GM18502 (cell line): ENCODE data around the gene FAM180B.
"Not testable (repeated sequence)": the region's sequence is repeated elsewhere in the genome, so short reads cannot be mapped to it uniquely, and the experiment has no call there.

Experiments used
- ATAC-seq: cut with Tn5 transposase; IDR thresholded peaks from one replicate; pipeline ENCODE4 v1.9.1; 2021; ENCODE audit warnings: mild to moderate bottlenecking; ENCODE audit not compliant: unreplicated experiment, poor library complexity

FAM180B gene

DNA sequence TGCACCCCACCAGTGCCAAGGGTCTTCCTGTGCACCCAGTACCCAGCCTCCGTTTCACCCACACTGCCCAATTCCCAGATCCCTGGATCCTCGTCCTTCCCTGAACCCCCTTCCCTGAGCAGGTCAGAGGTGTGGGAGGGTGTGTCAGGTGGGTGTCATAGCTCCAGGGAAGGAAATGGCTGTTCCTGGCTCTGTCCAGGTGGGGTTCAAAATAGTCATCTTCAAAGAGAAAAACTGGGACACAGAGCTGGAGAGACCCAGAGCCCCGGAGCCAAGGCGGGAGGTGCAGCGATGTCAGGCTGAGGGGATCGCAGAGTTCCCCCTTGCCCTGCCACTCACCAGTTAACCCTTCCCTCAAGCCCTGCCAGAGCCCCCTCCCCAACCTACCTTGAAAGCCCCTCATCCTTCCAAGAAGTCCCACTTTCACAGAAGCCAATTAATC is 7.0 kb downstream of the FAM180B start:
- ATAC-seq: no peak

DNA sequence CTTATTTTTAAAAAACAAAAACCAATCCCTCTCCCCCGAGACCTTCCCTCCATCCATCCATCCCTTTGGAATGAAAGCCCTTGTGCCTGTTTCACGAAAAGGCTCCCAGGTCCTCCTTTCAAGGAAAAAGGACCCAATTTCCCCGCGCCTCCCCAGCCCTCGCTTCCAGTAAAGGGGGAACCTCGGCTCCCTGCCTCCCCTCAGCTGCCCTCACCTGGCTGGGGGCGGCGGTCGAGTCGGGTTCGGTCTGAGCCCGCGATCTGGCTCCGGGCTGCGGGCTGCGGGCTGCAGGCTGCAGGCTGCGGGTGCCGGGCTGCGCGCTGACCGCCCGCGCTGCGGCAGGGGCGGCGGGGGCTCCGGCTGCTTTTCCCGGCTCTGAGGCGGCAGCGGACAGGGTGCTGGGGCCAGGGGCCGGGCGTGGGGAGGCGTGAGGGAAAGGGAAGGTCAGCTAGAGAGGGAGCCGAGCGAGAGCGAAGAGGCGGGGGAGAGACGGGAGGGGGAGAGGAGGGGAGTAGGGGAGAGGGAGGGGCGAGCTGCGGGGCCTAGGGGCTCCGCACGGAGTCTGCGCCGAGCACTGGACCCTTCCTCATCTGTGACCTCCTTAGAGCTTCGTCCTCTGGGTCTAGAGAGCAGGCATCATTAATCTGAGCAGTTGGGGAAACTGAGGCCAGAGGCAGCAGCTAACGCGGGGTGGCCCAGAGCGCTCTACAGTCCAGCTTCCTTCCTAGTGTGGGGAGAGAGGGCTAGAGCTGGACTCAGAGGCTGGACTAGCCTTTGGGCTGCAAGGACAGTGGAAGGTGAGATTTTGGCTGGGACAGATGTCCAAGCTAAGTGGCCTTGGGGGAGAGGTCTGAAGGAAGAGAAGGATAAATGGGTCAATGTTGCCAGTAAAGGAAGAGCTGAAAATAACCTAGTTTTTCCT is 7.7 kb downstream of the FAM180B start, which contains the start of gene C1QTNF4:
Gene C1QTNF4 (minus strand): TSS at position 478 of the 922 bp plus-strand sequence. CDS start 3,601 bp downstream, outside the sequence.
- ATAC-seq: no peak

DNA sequence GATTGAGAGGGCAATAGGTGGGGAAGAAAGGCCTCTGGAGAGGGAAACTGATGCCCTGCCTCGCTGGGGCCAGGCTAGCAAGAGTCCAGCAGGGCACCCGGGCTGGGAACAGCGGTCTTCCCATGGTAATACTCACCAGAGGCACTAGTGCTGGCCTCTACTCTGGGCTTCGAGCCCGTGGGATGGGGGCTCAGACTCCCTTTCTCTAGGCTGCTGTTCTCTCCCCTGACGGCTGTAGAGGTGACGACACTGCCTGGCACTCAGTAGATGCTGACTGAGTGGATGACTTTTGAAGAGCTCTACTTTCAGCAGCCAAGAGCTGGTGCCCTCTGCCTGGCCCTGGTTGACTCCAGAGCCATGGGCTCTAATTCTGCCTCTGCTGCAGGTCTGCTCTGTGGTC is 8.6 kb downstream of the FAM180B start:
- no peak for ATAC-seq

DNA sequence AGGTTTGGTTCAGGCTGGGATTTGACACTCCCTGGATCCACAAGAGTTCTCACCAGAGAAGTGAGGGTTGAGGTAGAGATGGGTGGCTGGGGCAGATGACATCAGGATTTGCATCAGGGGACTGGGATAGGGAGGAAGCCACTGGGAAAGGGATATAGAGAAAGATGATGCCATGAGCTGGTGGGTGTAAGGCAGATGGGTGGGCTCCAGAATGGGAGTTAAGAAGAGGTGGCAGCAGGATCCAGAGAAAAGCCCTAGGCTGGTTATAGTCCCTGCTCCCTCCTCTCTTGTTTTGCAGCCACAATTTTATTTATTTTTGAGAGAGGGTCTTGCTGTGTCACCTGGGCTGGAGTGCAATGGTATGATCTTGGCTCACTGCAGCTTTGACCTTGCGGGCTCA is 9.5 kb downstream of the FAM180B start:
- no peak for ATAC-seq

DNA sequence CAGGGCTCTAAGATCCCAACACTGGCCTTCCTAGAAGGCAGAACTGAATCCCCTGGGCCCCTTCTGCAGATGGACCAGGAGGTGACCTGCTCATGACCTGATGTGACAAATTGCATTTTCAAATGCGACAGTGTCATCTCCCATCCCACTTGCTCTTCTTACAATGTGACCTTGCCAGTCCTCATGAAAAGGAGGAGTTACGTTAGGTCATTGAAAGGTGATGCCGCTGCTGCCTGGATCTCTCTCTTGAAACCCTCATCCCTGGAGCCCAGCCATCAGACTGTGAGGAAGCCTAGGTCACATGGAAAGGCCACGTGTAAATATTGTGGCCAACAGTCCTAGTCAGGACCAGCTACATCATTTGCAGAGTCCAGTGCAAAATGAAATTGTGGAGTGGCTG is 13.4 kb downstream of the FAM180B start:
- no peak for ATAC-seq

DNA sequence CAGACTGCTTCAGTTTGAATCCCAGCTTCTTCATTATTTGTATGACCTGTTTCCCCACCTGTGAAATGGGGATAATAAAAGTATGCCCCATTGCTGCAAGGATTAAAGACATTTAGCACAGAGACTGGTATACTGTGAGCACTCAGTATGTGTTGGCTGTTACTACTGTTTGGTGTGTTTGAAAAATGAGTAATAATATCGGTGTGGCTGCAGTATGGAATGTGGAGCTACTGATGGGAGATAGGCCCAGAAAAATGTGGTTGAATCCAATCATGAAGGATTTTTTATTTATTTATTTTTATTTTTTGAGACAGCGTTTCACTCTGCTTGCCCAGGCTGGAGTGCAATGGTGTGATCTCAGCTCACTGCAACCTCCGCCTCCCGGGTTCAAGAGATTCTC is 16.8 kb downstream of the FAM180B start:
- no peak for ATAC-seq

DNA sequence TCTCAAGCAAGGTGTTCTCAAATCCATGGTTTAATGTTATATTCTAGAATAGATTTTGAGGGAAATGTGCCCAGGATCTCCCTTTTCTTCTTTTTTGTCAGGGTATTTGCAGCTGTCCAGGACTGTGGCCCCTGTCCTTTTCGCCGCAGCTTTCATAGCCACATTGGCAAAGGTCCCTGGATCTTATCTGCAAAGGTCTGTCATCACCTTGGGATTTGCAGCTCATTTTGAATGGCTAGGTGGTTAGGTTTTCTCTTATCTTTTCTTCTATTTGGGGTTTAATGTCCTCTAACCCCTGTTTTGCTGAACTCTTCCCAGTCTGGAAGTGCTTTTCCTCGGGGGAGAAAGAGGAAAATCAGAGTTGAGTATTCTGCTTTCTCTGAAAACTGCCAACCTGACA is 19.4 kb downstream of the FAM180B start:
- ATAC-seq: no peak

DNA sequence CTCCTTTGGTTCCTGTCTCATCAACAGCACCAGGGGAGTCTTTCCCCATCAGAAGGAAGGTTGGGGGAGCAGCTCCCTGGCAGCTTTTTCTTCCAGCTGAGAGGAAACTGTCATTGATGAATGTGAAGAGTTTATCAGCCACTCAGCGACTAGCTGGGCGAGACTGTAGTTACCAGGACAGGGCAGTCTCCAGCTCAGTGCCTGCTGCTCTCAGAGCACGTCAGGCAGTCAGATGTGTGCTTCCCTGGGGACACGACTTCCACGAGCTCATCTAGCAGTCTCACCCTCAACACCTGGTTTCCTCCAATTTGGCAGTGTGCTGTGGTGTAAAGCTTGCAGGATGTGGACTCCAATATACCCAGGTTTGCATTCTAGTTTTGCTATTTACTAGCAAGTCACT is 20.3 kb downstream of the FAM180B start:
- no peak for ATAC-seq

DNA sequence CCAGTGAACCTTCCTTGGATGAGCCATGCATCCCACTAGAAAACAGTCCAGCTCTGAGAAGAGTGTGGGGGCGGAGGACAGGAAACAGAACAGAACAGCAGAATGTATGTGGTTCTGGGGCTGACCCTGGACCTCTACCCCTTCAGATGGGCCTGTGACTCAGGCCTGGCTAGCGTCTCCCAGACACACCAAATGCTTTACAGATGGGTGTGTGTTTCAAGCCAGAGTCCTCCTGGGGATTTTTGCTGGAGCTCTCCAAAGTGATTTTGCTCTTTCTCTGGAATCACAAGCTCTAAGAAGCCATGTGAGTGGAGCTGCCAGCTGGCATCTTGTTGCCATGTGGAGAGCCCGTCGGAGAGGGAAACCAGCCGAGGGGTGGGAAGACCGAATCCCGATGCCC is 20.9 kb downstream of the FAM180B start:
- no peak for ATAC-seq

DNA sequence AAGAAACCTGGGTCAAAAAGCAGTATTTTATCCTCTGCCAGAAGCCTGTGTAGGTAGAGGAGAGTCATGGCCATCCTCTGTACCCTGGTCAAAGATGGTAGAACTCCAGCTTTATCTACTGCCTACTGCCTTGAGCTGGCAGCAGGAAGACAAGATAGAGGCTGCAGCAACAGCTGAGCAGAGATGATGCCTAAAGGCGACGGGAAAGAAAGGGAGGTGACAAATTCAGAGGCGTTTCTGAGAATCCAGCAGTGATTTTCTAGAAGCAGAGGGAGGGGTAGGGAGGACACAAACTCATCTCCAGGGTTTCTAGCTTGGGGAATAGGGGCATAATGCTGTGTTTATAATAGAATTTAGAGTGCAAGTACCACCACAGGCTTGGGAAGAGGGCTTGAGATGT is 23.2 kb downstream of the FAM180B start:
- ATAC-seq: no peak

DNA sequence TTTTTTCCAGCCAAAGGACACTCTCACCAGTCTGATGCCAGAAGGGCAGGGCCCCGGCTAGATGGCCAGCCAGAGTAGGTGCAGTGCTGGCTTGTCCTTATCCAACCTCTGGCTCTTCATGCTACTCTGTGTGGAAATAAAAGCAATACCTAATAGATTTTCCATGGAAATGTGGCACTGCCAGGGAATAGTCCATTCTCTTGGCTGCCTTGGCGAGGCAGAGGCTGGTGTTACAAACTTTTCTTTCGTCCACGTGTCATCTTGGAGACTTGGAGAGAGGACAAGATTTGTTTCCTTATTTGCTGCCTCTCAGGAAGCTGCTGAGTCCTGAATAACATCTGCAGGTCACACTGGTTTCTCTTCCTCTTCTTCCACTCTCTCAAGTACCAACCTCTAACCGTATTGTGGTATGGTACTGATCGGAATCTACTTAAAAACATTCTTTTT is 24.9 kb downstream of the FAM180B start:
- peak; percentile 88 for ATAC-seq

DNA sequence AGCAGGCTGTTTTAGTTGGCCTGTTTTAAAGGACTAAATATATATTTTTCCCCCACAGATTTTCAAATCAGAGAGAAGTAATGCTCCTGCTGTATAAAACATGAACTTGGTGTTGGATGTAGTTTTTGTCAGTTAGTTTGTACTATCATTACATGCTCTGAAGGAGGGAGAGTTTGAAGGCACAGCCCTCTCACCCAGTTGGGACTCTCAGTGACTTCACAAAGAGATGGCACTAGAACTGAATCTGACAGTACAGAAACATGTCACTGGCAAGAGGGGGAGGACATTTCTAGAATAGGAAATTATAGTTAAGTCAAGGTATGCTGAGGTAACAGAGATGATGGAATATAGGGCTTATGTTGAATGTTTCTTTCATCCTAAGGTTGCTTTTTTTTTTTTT is 28.8 kb downstream of the FAM180B start:
- ATAC-seq: no peak

DNA sequence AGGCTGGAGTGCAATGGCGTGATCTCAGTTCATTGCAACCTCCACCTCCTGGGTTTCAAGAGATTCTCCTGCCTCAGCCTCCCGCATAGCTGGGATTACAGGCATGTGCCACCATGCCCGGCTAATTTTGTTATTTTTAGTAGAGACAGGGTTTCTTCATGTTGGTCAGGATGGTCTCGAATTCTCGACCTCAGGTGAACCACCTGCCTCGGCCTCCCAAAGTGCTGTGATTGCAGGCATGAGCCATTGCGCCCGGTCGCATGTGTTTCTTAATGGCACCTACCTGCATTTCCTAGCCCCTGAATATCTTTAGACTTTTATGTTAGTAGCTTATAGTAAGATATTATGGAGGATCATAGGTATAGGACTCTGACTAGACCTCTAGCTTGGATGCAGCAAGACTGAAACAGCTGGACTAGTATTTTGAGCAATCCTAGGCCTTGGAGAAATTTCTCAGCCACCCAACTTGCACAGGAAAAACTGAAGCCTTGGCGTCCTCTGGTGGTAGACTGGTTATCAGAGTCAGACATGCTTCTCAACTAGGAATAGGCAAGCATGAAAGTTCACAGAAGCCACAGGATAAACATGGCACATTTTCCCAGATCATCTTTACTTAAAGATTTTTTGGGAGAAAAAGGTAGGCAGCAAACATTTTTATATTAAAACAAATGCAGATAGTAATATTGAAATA is 30.4 kb downstream of the FAM180B start:
- ATAC-seq: no peak

DNA sequence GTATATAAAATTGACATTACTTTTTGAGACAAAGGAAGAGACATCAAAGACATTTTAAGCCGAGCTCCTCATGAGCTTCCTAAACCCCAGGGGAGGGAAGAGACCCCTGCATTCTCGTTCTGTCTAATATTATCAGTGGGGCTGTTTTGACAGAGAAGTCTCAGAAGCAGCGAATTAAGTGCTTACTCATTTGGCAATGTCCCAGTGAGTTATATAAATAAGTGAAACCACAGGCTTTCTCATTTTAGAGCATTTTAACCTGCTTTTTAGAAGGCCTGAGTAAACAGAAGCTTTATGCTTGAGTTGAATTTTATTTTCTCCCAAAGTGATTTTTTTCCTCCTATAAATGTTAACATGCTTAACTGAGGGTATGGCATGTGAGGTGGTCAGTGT is 30.9 kb downstream of the FAM180B start:
- ATAC-seq: no peak

DNA sequence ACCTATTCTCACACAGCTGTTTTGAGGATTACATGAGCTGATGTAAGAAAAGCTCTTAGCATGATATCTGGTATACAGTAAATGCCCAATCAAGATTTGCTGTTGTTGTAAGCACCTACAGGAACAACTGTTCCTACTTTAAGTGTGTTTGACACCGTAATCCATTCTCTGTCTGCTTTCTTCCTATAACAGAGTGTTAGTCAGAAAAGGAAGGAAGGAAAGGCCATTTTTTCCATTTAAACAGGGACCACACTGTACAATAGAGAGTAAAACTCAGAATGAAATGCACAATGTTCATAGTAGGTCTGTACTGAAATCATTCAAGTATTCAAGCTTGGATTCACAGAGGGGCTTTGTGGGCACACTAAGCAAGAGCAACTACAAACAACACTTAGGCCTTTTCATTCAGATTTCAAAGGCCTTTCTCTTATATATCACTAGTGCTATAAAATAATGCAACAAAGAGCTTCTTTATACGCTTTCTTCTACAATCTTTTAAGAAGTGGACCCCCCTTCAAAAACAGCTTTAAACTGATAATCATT is 34.4 kb downstream of the FAM180B start:
- ATAC-seq: no peak

DNA sequence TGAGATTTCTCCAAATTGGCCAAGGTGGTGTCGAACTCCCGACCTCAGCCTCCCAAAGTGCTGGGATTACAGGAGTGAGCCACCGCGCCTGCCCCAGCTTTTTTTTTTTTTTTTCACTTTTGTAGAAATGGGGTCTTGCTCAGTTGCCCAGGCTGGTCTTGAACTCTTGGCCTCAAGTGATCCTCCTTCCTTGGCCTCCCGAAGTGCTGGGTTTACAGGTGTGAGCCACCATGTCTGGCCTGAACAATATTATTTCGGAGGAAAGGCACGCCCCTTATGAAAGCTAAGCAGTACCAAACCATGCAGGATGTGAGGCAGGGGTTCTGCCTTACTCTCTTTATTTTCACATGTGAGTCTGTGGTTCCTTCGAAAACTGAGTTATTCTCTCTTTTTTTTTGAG is 39.8 kb downstream of the FAM180B start:
- no peak for ATAC-seq

DNA sequence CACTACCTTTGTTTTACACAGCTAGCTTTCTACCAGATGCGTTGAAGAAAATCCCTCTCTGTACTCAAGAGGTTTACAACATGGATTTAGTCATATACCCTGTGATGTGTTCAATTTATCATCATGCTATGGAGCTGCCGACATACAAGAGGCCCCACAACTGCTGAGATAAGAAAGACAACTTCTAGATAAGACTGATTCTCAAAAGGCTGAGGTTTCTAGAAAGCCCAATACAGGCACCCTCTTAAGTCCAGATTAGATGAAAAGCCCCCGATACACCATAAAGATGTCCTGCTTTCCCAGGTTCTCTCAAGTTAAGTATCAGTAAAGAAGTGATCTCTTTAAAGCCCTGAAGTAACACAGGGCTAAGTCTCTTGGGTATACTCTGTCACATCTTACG is 41.5 kb downstream of the FAM180B start:
- ATAC-seq: no peak

DNA sequence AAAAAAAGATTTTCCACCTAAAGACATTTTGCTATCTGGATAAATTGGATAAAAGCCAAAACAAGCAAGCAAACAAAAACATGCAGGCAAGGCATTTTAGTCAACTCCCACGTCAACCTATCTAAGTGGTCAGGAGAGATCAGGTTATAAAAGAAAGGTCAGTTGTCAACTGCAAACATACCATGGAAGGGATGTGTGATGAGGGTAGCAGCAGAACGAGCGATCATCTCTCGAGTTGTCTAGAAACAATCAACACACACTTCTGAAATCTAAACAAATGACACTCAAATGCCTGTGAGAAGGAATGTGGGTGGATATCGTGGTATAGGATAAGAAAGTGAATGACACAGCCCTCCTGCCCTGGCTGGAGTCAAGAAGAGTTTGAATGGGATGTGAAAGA is 45.0 kb downstream of the FAM180B start:
- no peak for ATAC-seq

DNA sequence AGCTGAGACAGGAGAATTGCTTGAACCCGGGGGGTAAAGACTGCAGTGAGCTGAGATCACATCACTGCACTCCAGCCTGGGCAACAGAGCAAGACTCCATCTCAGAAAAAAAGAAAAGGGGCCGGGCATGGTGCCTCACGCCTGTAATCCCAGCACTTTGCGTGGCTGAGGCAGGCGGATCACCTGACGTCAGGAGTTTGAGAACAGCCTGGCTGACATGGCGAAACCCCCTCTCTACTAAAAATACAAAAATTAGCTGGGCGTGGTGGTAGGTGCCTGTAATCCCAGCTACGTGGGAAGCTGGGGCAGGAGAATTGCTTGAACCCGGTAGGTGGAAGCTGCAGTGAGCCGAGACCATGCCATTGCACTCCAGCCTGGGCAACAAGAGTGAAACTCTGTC is 49.9 kb downstream of the FAM180B start:
- ATAC-seq: not testable (repeated sequence)
